Cardiac muscle cell (in vitro differentiated cells and primary cell): ENCODE data around the gene DCT. TPM values are rescaled to one million over a fixed set of nuclear protein-coding genes. Genes with fewer than 3 reads are reported as not detected.

Experiments
- DNase-seq, 2 donors: peaks; one replicate each; pipeline versions ENCODE4 v3.0.0 to v3.0.0-alpha.2; 2010 to 2017; ENCODE audit warnings: low read depth in 1 of 2, low spot score in 1 of 2
- H3K27ac ChIP-seq: fragments of 200-600 bp; sonication (generic); 2 replicates; pipeline ENCODE4 v1.5.1; 2016
- H3K27me3 ChIP-seq: fragments of 200-600 bp; sonication (generic); 2 replicates; pipeline ENCODE4 v1.6.0; 2016; ENCODE audit warnings: control low read depth
- H3K36me3 ChIP-seq: fragments of 200-600 bp; sonication (generic); 2 replicates; pipeline ENCODE4 v1.5.1; 2016; ENCODE audit warnings: control low read depth
- H3K4me1 ChIP-seq: fragments of 200-600 bp; sonication (generic); 2 replicates; pipeline ENCODE4 v1.8.1; 2017; ENCODE audit warnings: low read depth, mild to moderate bottlenecking, mixed run types
- H3K4me3 ChIP-seq: fragments of 200-600 bp; sonication (generic); 2 replicates; pipeline ENCODE4 v1.5.1; 2016; ENCODE audit warnings: mild to moderate bottlenecking
- H3K9me3 ChIP-seq: fragments of 200-600 bp; sonication (generic); 2 replicates; pipeline ENCODE4 v1.5.1; 2017; ENCODE audit warnings: low read depth, mild to moderate bottlenecking, control low read depth
- CTCF ChIP-seq: IDR thresholded peaks from 2 replicates; pipeline ENCODE4 v1.5.1; 2012; ENCODE audit warnings: low read depth, mild to moderate bottlenecking, low read length
- polyA plus RNA-seq: library from polyadenylated mRNA; unstranded; fragments of >200 nt; fragmentation: Nextera tagmentation; extraction: Ambion mirVana; gene quantifications from 2 replicates; pipeline ENCODE4 v1.2.1, GENCODE V29; 2016
- total RNA-seq: library from RNA; depleted of rRNA; stranded (reverse); fragments of >200 nt; gene quantifications from 2 replicates; pipeline ENCODE4 v1.2.3, GENCODE V29; 2016

DCT gene
- total and polyA plus RNA-seq, 2 experiments from 2014 or later = 0.18 TPM; not detected in 1

GRCh38 chr13:94478913-94479312 is 569 bp downstream of the DCT start:
- no peak overlapping the region for H3K27ac ChIP-seq

GRCh38 chr13:94470126-94470525 is 9.4 kb downstream of the DCT start:
- TF ChIP-seq CTCF = no peak
- DNase-seq = no peak
- H3K9me3 ChIP-seq = no peaks in the 10 kb centered on the region
- H3K4me1 ChIP-seq = no peaks in the 10 kb centered on the region
- H3K27me3 ChIP-seq = no peaks in the 10 kb centered on the region
- H3K27ac ChIP-seq = no peak overlapping the region
- no peaks in the 10 kb centered on the region for H3K36me3 ChIP-seq
- H3K4me3 ChIP-seq = no peak overlapping the region

More at GRCh38 chr13:94478913-94479312, 569 bp downstream of the DCT start:
- DNase-seq = no peak
- Histone ChIP-seq H3K9me3 (no peaks in the 10 kb centered on the region), H3K36me3 (no peaks in the 10 kb centered on the region), H3K4me3 (no peak overlapping the region), H3K4me1 (no peaks in the 10 kb centered on the region), H3K27me3 (no peaks in the 10 kb centered on the region)
- TF ChIP-seq CTCF = no peak

- H3K36me3 ChIP-seq = no peaks in the 10 kb centered on the region
- no peak for DNase-seq
- H3K4me1 ChIP-seq = no peaks in the 10 kb centered on the region
- no peak overlapping the region for H3K4me3 ChIP-seq
- no peak overlapping the region for H3K27ac ChIP-seq
- TF ChIP-seq CTCF = no peak
- H3K9me3 ChIP-seq = no peaks in the 10 kb centered on the region
- H3K27me3 ChIP-seq = no peaks in the 10 kb centered on the region
These were observed 14.7 kb downstream of the DCT start for GRCh38 chr13:94464771-94465170.

GRCh38 chr13:94462670-94463069 is 16.8 kb downstream of the DCT start:
- H3K36me3 ChIP-seq = no peaks in the 10 kb centered on the region
- no peak overlapping the region for H3K27ac ChIP-seq
- no peaks in the 10 kb centered on the region for H3K9me3 ChIP-seq
- H3K27me3 ChIP-seq = no peaks in the 10 kb centered on the region
- no peaks in the 10 kb centered on the region for H3K4me1 ChIP-seq
- H3K4me3 ChIP-seq = no peak overlapping the region
- TF ChIP-seq CTCF = no peak
- DNase-seq = no peak

GRCh38 chr13:94459116-94459515 is 20.4 kb downstream of the DCT start:
- Histone ChIP-seq H3K4me1 (no peaks in the 10 kb centered on the region), H3K4me3 (no peak overlapping the region), H3K36me3 (no peaks in the 10 kb centered on the region), H3K9me3 (no peaks in the 10 kb centered on the region), H3K27me3 (no peaks in the 10 kb centered on the region), H3K27ac (no peak overlapping the region)
- no peak for DNase-seq
- TF ChIP-seq CTCF = no peak

- Histone ChIP-seq H3K27me3 (no peaks in the 10 kb centered on the region), H3K27ac (no peak overlapping the region), H3K4me3 (no peak overlapping the region), H3K9me3 (no peaks in the 10 kb centered on the region), H3K4me1 (no peaks in the 10 kb centered on the region), H3K36me3 (no peaks in the 10 kb centered on the region)
- TF ChIP-seq CTCF = no peak
- DNase-seq = no peak
These were observed 24.1 kb downstream of the DCT start for GRCh38 chr13:94455414-94455813.
